Thyroid gland (tissue), 4 donors: ENCODE results near the gene ERI2.

Source experiments
- POLR2A ChIP-seq, 2 donors: fragments of 450-650 bp; IDR thresholded peaks; one replicate each; pipeline ENCODE4 v1.6.1; 2017; ENCODE audit warnings: antibody characterized with exemption in 2 of 2, mild to moderate bottlenecking in 2 of 2, moderate library complexity in 1 of 2
- TF ChIP-seq, protein P1 (sequence below), 6 experiments: fragments of 200-600 bp in 3 of 6; fragments of 450-650 bp in 3 of 6; sonication (generic) in 3 of 6; IDR thresholded peaks; one replicate each; pipeline ENCODE4 v1.5.1; 2016 to 2019; ENCODE audit warnings: antibody characterized with exemption in 6 of 6, mild to moderate bottlenecking in 2 of 6, inconsistent platforms in 1 of 6, moderate library complexity in 1 of 6

DNA sequence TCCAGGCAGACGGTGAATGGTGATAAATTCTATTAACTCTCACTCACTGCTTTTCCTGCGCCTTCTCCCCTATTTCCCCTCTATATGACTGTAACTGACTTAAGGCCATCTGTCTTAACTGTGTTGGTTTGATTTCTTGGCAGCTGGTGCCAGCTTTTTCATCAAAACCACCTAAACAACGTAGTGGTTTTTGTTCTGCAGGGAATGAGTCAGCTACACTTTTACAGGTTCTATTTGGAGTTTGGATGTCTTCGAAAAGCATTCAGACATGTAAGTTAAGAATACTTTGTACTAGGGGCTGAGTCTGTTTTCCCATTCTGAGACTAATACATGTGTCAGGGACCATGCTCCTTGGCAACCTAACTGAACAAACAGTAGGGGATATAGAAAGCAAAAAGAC lies 8.5 kb upstream of the ERI2 start:
- TF ChIP-seq, protein P1, sequence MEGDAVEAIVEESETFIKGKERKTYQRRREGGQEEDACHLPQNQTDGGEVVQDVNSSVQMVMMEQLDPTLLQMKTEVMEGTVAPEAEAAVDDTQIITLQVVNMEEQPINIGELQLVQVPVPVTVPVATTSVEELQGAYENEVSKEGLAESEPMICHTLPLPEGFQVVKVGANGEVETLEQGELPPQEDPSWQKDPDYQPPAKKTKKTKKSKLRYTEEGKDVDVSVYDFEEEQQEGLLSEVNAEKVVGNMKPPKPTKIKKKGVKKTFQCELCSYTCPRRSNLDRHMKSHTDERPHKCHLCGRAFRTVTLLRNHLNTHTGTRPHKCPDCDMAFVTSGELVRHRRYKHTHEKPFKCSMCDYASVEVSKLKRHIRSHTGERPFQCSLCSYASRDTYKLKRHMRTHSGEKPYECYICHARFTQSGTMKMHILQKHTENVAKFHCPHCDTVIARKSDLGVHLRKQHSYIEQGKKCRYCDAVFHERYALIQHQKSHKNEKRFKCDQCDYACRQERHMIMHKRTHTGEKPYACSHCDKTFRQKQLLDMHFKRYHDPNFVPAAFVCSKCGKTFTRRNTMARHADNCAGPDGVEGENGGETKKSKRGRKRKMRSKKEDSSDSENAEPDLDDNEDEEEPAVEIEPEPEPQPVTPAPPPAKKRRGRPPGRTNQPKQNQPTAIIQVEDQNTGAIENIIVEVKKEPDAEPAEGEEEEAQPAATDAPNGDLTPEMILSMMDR (IDR thresholded peaks at IDR 0.05): no peak
- no peak for TF ChIP-seq POLR2A (IDR thresholded peaks at IDR 0.05)
